ENCODE data around the gene AKR1C8.
"Not testable (repeated sequence)": the region's sequence is repeated elsewhere in the genome, so short reads cannot be mapped to it uniquely, and the experiment has no call there.

GRCh38 chr10:5175581-5175980 is 9.4 kb downstream of the AKR1C8 start:
- TF ChIP-seq CTCF (IDR thresholded peaks at IDR 0.05; ENCODE audit: low read length); EZH2 (optimal IDR thresholded peaks at IDR 0.05; ENCODE audit: low read depth, low read length); EZH2phosphoT487 (IDR thresholded peaks at IDR 0.05; ENCODE audit: low read length): not testable (repeated sequence)

Data from MM.1S (cell line).